Stimulated activated CD8-positive, alpha-beta memory T cell treated with anti-CD3 and anti-CD28 coated beads, Interleukin-12 subunit alpha, Interleukin-12 subunit beta, amount 100 ng/mL, for 24 hours (primary cell): ENCODE measurements around the gene GEN1.

ENCODE experiments used
- DNase-seq: peaks from one replicate; pipeline ENCODE4 v3.0.0-alpha.2; 2020; ENCODE audit errors: extremely low read depth

The GEN1 gene

DNA sequence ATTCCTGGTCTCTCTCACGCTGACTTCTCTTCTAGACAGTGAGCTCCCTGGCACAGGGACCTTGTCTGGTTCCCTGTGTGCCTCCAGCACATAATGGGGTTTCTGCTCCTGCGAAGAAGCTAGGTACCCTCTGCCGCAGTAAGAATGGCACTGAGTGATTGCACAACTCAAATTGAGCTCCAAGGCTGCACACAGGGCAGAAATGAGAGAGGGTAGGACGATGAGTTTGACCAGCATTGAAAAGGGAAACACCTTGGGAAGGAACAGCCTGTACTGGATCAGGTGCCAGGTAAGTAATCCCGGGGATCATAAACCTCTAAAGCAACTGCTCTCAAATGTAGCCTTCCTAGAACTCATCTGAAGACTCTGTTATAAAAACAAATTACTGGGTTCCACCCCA is 41.4 kb downstream of the GEN1 start:
- DNase-seq: no peak

DNA sequence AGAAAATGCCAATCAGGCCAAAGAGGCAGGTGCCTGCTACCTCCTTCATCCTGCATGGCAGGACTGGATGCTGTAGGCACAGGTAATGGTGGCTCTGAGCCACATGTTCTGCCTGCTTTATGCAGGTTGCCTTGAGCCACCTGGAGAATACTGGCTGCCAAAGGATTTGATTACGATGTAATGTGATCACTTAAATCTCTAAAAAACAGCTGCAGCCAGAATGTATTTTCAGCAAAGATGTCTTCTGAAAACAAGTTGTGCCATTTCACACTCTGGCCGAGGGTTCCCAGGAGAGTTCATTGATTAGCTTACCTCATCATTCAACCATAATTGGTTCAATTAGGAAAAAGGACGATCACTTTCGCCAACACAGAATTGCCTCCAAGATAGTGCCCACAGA is 44.4 kb downstream of the GEN1 start:
- no peak for DNase-seq

DNA sequence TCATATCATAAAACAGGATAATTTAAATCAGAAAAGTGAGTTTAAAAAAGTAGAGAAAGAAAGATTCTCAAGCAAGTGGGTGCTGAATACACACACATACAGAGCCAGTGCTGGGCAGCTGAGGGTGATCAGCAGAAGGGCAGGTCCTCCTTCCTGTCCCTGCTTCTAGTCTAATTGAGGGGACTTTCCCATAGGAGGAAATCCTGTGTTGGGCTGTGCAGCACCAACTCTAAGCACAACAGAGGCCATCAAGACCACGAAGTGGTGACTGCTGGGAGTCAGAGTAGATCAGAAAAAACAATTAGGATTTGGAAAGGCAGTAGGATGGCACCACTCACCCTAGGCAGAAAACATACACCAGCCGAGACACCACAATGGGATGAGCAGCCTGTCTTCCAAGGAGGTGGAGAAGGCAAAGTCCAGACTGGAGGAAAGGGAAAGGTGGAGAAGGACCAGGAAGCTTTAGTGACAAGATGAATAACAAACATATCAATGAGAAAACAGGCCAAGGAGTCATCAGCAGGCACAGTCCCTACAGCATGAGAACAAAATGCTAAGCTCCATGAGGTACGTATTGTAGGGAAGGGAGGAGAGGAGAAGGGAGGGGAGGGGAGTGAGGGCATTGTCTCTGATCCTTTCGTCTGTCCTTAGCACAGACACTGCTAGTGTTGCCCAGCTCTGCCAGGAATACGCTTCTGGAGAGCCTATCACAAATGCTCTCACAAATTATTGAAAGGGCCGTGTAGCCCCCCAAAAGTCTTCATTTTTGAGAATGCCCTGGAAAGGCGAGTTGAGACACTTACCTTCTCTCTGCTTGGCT is 45.6 kb downstream of the GEN1 start:
- DNase-seq: no peak

DNA sequence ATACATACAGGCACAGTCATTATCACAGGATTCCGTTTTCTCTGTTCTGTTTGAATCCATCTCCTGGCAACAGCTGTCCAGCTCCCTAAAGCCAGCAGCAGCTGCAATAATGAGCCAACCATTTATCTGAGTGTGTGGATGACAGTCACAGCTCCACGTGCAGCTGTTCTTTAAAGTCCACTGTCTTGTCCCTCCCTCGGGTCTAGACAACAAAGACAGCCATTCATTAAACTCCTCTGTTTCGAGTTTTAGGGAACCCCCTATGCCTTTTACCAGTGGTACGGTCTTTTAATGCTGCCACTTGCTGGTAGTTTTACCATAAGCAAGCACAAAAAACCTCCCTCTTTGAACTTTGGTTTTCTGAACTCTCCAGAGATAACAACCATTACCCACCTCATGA is 46.3 kb downstream of the GEN1 start:
- DNase-seq: no peak

DNA sequence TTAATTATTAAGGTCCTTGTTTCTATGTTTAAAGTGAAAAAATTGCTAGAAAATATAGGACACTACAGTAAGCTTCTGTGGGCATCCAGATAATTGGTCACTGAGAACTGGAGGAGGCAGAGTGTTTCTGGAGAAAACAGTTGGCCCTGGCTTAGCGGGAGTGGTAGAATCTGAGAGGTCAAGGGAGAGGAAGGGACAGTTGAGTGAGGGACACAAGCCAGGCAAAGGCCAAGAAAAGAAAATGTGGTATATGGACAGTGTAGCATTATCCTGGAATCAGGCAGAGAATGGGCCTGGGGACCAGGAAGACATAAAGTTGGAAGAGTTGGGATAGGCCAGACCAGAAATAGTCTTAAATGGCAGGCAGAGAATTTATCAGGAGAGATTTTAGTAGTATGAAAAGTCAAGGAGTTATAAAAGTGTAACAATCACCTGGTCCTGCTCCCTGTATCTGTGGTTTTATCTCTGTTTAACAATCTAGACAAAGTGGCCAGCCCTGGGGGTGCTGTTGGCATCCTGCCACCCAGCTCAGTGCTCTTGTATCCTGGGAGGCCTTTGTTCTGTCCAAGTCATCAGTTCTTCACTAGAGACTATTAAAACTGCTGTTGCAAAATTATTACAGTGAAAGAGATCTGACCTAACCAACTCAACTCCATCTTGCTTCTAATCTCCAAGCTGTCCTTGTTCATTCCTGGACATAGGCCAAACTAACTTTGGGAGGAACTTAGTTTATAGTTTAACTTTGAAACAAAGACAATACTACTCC is 46.9 kb downstream of the GEN1 start:
- no peak for DNase-seq

DNA sequence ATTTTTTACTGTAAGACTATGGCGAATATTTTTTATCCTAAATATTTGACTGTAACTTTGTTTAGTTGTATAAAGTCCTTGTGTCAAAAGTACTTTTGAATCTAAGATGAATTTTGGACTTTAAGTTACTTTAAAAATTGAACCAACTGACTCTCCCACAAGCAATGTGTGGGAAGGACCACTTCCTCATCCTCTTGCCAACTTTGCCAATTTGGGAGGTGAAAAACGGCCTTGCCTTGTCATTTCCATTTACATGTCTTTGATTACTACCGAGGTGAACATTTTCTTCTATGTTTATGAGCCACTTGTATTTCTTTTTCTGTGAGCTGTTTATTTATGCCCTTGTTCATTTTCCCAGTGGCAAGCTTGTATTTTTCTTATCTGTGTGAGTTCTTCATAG is 49.6 kb downstream of the GEN1 start:
- no peak for DNase-seq

DNA sequence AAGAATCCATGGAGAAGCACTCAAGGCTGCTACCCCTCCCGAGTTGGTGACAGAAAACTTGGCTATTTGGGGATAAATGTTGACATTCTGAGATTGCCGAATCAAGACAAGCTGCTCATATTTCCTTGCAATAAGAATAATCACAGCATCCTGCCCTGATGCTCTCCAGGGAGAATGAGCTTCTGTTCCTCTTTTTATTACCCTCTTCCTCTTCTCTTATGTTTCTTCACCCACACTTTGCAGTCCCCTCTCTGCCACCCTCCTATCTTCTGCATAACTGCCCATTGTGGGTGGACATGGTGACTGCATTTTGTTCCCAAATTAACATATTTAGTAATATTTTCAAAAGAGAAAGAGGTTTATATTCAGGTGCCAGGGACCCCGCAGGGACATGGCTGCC is 50.4 kb downstream of the GEN1 start:
- DNase-seq: no peak

DNA sequence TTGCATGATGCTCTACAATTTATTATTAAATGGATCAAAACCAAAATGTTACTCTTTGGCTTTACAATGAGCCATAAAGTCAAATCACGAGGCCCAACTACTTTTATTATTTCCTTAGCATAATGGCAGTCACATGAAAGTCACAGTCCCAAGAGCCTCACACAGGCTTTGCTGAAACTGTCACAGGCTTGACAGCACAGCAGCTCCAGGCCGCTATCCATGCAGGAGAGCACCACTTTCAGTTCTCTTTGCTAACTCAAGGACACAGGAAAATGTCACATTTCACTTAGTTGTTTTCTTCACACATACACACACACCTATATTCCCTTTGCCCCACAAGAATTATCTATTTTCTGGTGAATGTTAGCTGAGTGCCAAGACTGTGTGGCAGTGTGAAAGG is 51.2 kb downstream of the GEN1 start:
- no peak for DNase-seq

DNA sequence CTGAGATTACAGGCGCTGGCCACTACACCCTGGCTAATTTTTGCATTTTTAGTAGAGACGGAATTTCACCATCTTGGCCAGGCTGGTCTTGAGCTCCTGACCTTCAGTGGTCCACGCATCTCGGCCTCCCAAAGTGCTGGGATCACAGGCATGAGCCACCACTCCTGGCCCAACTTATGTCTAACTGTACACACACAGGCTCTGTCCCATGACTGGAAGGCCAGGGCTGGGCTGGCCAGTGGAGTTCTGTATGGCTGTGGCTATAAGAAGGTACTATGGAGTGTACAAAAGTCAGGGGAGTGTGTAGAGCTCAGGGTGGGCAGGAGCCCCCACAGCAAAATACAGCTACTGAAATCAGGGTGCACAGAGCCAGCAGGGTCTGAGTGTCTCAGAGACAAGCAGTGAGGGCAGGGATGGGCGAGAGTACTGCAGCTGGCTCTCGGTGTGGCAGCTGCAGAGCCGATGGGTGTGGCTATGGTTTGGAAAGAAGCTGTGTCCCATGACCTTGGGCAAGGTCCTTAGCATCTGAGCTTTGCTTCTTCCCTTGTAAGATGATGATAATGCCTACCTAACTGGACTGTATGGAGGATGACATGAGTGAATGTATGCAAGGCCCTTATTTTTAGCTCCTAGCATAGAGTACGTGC is 51.9 kb downstream of the GEN1 start:
- no peak for DNase-seq

DNA sequence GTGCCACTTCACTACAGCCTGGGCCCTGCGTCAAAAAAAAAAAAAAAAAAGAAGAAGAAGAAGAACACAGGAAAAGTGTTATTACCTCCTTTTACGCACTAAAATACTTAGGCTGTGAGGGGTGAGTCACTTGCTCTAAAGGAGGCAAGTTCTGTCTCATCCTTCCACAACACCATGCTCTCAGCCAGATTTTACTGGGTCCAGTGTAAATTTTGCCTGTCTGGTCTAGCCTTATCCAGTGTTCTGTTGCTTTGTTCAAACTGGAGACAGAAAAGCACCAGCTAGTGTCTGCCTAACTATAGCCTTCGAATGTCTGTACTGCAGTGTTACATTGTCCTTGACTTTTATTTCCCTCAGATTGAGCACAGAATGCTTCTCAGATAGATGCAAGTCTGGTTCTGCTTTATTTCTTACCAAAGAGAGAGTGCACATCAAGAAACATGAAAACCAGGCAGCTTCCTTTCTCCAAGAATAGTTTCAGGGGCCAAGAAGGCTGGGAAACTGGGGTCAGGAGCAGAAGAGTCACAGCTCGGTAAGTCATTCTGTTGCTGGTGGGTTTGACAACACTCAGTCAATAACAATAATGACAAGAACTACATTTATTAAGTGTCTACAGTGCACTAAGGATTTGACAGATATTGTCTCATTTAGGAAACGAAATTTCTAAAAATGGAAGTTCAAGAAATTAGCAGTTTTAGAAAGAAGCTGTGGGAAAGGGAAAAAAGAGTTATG is 59.2 kb downstream of the GEN1 start:
- no peak for DNase-seq

DNA sequence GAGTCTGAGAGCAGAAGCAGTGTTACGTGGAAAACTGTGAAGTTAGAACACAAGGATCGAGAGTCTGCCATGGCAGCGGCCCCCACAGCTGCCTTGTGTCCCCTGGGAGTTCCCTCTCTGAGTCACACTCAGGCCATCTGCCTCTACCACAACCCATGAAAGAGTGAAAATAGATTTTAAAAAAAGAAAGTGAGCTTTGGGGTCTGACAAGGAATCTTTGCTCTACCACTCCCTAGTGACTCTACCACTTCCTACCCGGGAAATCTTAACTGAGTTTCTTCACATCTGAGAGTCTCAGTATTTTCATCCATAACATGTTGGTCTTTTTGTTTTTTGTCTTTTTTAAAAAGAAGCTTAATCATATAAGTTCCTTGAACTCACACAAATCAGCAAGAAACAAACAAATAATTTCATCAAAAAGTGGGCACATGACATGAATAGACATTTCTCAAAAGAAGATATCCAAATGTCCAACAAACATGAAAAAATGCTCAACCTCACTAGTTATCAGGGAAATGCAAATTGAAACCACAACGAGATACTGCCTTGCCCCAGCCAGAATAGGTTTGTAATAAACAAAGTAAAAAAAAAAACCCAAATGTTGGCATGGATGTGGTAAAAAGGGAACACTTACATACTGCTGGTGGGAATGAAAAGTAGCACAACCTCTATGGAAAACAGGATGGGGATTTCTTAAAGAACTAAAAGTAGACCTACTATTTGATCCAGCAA is 60.0 kb downstream of the GEN1 start:
- DNase-seq: no peak

DNA sequence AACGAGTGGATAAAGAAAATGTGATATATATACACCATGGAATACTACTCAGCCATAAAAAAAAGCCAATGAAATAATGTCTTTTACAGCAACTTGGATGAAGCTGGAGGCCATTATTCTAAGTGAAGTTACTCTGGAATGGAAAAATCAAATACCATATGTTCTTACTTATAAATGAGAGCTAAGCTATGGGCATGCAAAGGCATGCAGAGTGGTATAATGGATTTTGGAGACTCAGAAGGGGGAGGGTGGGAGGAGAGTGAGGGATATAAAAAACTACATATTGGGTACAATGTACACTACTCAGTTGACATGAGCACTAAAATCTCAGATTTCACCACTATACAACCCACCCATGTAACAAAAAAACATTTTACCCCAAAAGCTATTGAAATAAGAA is 60.7 kb downstream of the GEN1 start:
- no peak for DNase-seq

DNA sequence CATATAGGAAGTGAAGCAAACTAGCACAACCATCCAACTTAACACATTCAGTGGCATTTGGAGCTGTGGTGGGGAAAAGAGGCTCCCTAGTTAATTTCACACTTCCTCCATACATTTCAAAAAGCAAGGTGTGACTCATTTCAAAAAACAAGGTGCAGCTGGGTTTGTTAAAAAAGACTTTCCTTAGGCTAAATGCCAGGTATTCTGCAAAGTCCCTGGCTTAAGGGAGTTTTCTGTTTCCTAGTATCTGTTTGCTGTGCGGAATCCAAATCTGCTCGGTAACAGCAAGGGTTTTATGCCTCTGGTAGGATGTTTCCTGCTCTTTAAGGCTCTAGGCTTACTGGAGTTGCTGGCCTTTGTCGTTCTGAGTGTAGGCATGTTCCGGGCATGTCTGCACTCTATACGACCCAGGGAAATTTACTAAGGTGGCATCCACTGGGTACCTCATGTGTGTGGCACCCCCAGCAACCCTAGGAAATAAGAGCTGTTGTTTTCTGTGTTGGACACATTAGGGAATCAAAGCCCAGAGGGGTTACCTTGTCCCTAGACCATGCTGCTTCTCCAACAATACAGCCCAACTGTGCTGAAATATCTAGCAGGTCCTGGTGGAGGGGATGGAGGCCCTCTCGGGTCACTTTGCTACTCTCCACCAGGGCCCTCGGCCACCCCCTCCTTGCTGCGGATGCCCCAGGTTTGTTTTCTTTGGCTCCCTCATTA is 61.7 kb downstream of the GEN1 start:
- no peak for DNase-seq

DNA sequence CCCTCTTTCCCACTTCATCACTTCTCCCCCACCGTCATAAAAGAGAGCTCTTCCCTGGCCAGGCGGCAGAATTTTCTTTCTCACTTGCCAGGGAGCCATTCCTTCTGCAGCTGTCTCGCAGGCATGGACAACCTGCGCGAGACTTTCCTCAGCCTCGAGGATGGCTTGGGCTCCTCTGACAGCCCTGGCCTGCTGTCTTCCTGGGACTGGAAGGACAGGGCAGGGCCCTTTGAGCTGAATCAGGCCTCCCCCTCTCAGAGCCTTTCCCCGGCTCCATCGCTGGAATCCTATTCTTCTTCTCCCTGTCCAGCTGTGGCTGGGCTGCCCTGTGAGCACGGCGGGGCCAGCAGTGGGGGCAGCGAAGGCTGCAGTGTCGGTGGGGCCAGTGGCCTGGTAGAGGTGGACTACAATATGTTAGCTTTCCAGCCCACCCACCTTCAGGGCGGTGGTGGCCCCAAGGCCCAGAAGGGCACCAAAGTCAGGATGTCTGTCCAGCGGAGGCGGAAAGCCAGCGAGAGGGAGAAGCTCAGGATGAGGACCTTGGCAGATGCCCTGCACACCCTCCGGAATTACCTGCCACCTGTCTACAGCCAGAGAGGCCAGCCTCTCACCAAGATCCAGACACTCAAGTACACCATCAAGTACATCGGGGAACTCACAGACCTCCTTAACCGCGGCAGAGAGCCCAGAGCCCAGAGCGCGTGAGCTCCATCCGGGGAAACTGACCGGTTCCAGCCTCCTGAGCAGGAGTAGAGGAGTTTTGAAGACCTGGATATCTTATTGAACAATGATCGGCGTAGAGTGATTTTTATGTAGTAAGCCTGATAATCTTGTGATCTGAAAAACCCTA is 62.7 kb downstream of the GEN1 start, which contains the start of gene MSGN1:
Gene MSGN1, plus strand, starts transcription at position 65 of the 850 bp plus-strand sequence. Its CDS starts 59 bp downstream, at position 124.
- no peak for DNase-seq

DNA sequence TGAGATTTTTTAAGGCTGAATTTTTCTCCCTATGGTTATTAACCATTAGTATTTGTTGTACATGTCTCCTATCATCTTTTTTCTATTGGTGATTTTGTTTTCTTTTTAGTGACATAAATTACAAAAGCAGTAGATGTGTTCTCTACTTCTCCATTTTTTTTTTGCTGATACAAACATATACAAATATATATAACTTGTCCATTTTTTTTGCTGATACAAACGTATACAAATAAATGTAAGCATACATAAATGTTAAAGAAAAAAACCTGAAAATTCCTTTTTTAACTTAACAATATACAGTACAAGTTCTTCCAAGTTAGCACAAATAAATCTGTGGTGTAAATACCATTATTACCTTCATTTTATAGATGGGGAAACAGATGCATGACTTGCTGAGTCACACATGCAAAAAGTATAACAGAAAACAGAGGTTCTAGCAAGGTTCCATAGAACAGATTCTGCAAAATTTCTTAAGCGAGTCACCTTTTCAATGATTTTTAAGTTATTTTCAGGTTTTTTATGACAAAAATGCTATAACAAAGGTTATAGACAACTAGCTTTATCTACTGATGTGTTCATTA is 64.4 kb downstream of the GEN1 start:
- DNase-seq: no peak

DNA sequence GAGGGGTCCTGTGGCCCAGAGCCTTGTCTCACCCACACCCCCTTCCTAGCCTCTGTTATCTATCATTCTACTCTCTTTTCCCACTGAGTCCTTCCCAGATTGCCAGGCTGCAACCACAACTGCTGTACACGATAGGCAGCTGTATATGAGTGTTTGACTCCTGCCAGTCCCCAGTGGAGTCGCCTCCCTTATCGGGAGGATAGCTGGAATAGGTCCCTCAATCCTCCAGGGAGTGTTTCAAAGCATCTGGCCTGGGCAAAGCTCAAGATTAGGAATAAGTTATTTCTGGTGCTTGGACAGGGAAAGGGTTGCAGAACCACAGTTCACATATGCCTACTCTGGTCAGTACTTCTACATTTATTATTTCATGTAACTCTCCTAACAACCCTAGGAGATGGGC is 67.1 kb downstream of the GEN1 start:
- no peak for DNase-seq

DNA sequence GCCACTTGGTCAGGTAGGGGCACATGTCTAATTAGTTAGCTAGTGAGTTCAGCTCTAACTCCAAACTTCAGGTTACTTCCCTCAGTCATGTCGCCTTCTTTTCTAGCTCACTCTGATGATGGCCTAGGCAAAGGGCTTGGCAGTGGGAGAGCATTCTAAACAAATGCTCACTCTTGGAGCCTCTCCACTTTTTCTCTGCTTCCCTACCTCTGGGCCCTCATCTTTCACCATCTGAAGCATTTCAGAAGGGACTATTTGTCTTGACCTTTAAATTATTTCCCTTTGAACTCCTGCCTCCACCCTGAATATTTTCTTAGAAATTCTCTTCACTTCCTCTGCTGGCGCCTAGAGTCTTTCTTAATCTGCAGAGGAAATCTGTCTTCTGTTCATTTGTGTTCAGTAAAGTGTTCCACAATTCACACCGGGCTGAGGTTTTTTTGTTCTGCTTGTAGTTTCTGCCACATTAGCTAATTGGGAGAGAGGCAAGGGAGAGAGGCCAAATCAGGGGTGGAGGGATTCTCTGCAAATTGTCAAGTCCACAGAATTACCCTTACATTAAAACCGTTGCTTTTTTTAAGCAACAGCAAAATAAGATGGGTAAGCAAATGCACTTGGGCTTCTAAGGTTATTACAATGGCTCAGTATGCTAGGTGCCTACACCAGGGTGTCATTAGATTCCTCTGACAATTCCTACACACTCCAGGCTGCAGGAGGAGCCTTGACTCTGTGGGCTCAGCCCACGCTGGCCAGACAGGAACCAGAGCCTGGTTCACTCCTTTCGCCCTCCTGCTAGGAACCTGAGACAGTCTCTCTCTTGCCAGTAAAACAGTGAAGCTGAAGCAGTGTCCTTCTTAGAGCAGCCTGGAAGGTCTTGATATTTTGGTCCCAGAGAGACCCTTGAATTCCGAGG is 67.9 kb downstream of the GEN1 start:
- DNase-seq: no peak

DNA sequence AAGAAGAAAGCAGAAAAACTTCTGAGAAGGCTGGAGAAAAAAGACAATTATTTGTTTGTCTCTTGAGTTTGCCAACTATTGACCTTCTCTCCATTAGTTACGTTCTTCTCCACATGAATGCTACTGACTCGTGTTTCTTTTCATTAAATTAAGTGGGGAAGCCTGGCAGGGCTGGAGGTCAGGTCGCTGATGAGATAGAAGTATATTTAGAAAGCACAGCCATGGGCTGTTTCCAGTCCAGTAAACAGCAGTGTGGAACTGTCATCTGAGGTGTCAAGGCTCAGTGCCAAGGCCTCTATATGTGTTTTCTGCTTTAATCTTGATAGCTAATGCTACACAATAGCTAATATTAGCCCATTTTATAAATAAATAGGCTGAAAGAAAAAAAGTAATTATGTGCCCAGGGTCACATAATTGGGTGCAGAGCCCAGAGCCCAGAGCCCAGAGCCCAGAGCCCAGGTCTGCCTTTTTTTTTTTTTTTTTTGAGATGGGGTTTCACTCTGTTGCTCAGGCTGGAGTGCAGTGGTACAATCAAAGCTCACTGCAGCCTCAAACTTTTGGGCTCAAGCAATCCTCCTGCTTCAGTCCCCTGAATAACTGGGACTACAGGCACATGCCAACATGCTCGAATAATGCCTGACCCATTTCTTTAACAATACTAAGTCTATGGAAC is 68.6 kb downstream of the GEN1 start:
- DNase-seq: no peak
